ENCODE results near the gene TOB1.

- TF ChIP-seq POLR2A (IDR thresholded peaks at IDR 0.05; ENCODE audit: low read length), result no peak
- no peak for TF ChIP-seq GATA1 (IDR thresholded peaks at IDR 0.05; ENCODE audit: low read depth, low read length)
Measured at GRCh38 chr17:50872710-50873424, 6.7 kb upstream of the TOB1 start.
